ENCODE data around the gene ERC2.

- TF ChIP-seq GATA2 (IDR thresholded peaks at IDR 0.05; ENCODE audit: low read depth, low read length), result no peak
- no peak for TF ChIP-seq GATA3 (IDR thresholded peaks at IDR 0.05; ENCODE audit: low read depth, low read length)
These were observed 125.8 kb downstream of the ERC2 start for GRCh38 chr3:56342475-56342874.

Data from SH-SY5Y (cell line).